Measurements from ENCODE around the gene MAGT1.

- TF ChIP-seq POLR2AphosphoS5 (IDR thresholded peaks at IDR 0.05; ENCODE audit: low read depth, low read length) (no peak), GABPA (IDR thresholded peaks at IDR 0.05; ENCODE audit: low read depth) (no peak), CTCF (IDR thresholded peaks at IDR 0.05) (no peak), RFX5 (IDR thresholded peaks at IDR 0.05; ENCODE audit: low read length) (no peak), MAX (IDR thresholded peaks at IDR 0.05; ENCODE audit: low read depth) (no peak), CHD2 (IDR thresholded peaks at IDR 0.05; ENCODE audit: low read length, partially characterized antibody) (no peak), USF1 (IDR thresholded peaks at IDR 0.05; ENCODE audit: borderline replicate concordance, low read depth) (no peak)
Measured at GRCh38 chrX:77900688-77901087, 5.5 kb upstream of the MAGT1 start.
